Measurements from ENCODE around the gene ARHGAP33. TPM values are rescaled to one million over a fixed set of nuclear protein-coding genes. Genes with fewer than 3 reads are reported as not detected.

ARHGAP33 gene
- total RNA-seq, 2 donors from 2014 or later: 13.2 to 38.1 TPM

- no peak for DNase-seq (ENCODE audit: low spot score)
- intact Hi-C loops (cut with DNase I): no loop called here
- H3K36me3 ChIP-seq: no peaks in the 10 kb centered on the region
- TF ChIP-seq POLR2A (IDR thresholded peaks at IDR 0.05): no peak
- TF ChIP-seq CTCF (IDR thresholded peaks at IDR 0.05): no peak
- no peak for TF ChIP-seq POLR2AphosphoS5 (IDR thresholded peaks at IDR 0.05)
- no peak overlapping the region for H3K4me3 ChIP-seq
- 94% methylated on average over 4 of the region's 4 CpGs for WGBS
- no peak overlapping the region for H3K27ac ChIP-seq
- H3K9me3 ChIP-seq: no peaks in the 10 kb centered on the region
- peaks cover 6% of the 10 kb centered on the region for H3K4me1 ChIP-seq (replicated peaks)
- H3K27me3 ChIP-seq (replicated peaks; ENCODE audit: insufficient read depth): no peaks in the 10 kb centered on the region
Measured at GRCh38 chr19:35760711-35761349, 14.5 kb upstream of the ARHGAP33 start.

- intact Hi-C loops (cut with DNase I): no loop called here
- no peaks in the 10 kb centered on the region for H3K36me3 ChIP-seq
- no peak for DNase-seq (ENCODE audit: low spot score)
- no peak overlapping the region for H3K27ac ChIP-seq
- H3K27me3 ChIP-seq (replicated peaks; ENCODE audit: insufficient read depth): no peaks in the 10 kb centered on the region
- WGBS: 94% methylated on average over 17 of the region's 17 CpGs
- no peaks in the 10 kb centered on the region for H3K9me3 ChIP-seq
- TF ChIP-seq POLR2AphosphoS5 (IDR thresholded peaks at IDR 0.05): no peak
- TF ChIP-seq POLR2A (IDR thresholded peaks at IDR 0.05): no peak
- TF ChIP-seq CTCF (IDR thresholded peaks at IDR 0.05): no peak
- H3K4me3 ChIP-seq: no peak overlapping the region
- H3K4me1 ChIP-seq (replicated peaks): peaks cover 2% of the 10 kb centered on the region
Measured at GRCh38 chr19:35764432-35765315, 10.7 kb upstream of the ARHGAP33 start.

GRCh38 chr19:35766571-35767104 lies 8.7 kb upstream of the ARHGAP33 start:
- H3K9me3 ChIP-seq: no peaks in the 10 kb centered on the region
- H3K27ac ChIP-seq: no peak overlapping the region
- DNase-seq (ENCODE audit: low spot score): no peak
- H3K27me3 ChIP-seq (replicated peaks; ENCODE audit: insufficient read depth): no peaks in the 10 kb centered on the region
- H3K36me3 ChIP-seq: no peaks in the 10 kb centered on the region
- no peaks in the 10 kb centered on the region for H3K4me1 ChIP-seq (replicated peaks)
- H3K4me3 ChIP-seq: no peak overlapping the region
- WGBS: 82% methylated on average over 11 of the region's 11 CpGs
- TF ChIP-seq CTCF (IDR thresholded peaks at IDR 0.05) (no peak), POLR2AphosphoS5 (IDR thresholded peaks at IDR 0.05) (no peak), POLR2A (IDR thresholded peaks at IDR 0.05) (no peak)
- intact Hi-C loops (cut with DNase I): no loop called here

GRCh38 chr19:35767288-35768081 lies 7.9 kb upstream of the ARHGAP33 start:
- no peak overlapping the region for H3K4me3 ChIP-seq
- H3K4me1 ChIP-seq (replicated peaks): no peaks in the 10 kb centered on the region
- no peak for DNase-seq (ENCODE audit: low spot score)
- H3K9me3 ChIP-seq: no peaks in the 10 kb centered on the region
- no peaks in the 10 kb centered on the region for H3K36me3 ChIP-seq
- 63% methylated on average over 34 of the region's 34 CpGs for WGBS
- no peak overlapping the region for H3K27ac ChIP-seq
- intact Hi-C loops (cut with DNase I): no loop called here
- H3K27me3 ChIP-seq (replicated peaks; ENCODE audit: insufficient read depth): no peaks in the 10 kb centered on the region
- no peak for TF ChIP-seq CTCF (IDR thresholded peaks at IDR 0.05)
- TF ChIP-seq POLR2A (IDR thresholded peaks at IDR 0.05): no peak
- no peak for TF ChIP-seq POLR2AphosphoS5 (IDR thresholded peaks at IDR 0.05)

Data from prostate gland (tissue), 2 donors.